Trophoblast cell (in vitro differentiated cells and primary cell): ENCODE data around the gene PITHD1.

ENCODE experiments used
- DNase-seq, 2 donors: peaks; one replicate each; pipeline ENCODE4 v3.0.0-alpha.2; 2016
- H2AFZ ChIP-seq: 2 replicates; pipeline ENCODE4 v1.6.1; 2013; ENCODE audit warnings: low read length, moderate library complexity, mild to moderate bottlenecking; ENCODE audit not compliant: insufficient read depth, poor library complexity
- H2AK5ac ChIP-seq: 2 replicates; pipeline ENCODE4 v1.6.1; 2013; ENCODE audit warnings: mild to moderate bottlenecking, low read length
- H2BK120ac ChIP-seq: 2 replicates; pipeline ENCODE4 v1.6.1; 2013; ENCODE audit warnings: low read length, mild to moderate bottlenecking, moderate library complexity; ENCODE audit not compliant: insufficient read depth, poor library complexity
- H2BK12ac ChIP-seq: 2 replicates; pipeline ENCODE4 v1.6.1; 2013; ENCODE audit warnings: mild to moderate bottlenecking, low read length, moderate library complexity
- H2BK5ac ChIP-seq: 2 replicates; pipeline ENCODE4 v1.6.1; 2013; ENCODE audit warnings: low read length, low read depth, moderate library complexity, mild to moderate bottlenecking; ENCODE audit not compliant: poor library complexity
- H3K14ac ChIP-seq: 2 replicates; pipeline ENCODE4 v1.6.1; 2013; ENCODE audit warnings: mild to moderate bottlenecking, low read length
- H3K18ac ChIP-seq: 2 replicates; pipeline ENCODE4 v1.6.1; 2013; ENCODE audit warnings: mild to moderate bottlenecking, low read length
- H3K23ac ChIP-seq: 2 replicates; pipeline ENCODE4 v1.6.1; 2013; ENCODE audit warnings: low read length
- H3K27ac ChIP-seq: 2 replicates; pipeline ENCODE4 v1.5.1; 2013; ENCODE audit warnings: low read depth, mild to moderate bottlenecking, inconsistent platforms, low read length, moderate library complexity
- H3K27me3 ChIP-seq: 2 replicates; pipeline ENCODE4 v1.6.1; 2013; ENCODE audit warnings: inconsistent platforms, mild to moderate bottlenecking, low read length, moderate library complexity; ENCODE audit not compliant: insufficient read depth
- H3K36me3 ChIP-seq, 2 experiments: 1 replicate in 1 of 2; 2 replicates in 1 of 2; pipeline ENCODE4 v1.6.1; 2013; ENCODE audit warnings: low read length in 2 of 2, mild to moderate bottlenecking in 2 of 2, moderate library complexity in 1 of 2; ENCODE audit not compliant: insufficient read depth in 2 of 2, control insufficient read depth in 1 of 2
- H3K4ac ChIP-seq: 2 replicates; pipeline ENCODE4 v1.6.1; 2013; ENCODE audit warnings: low read depth, mild to moderate bottlenecking, low read length, moderate library complexity
- H3K4me1 ChIP-seq, 2 experiments: 1 replicate in 1 of 2; 2 replicates in 1 of 2; pipeline ENCODE4 v1.6.1; 2013; ENCODE audit warnings: low read length in 2 of 2, mild to moderate bottlenecking in 2 of 2, moderate library complexity in 1 of 2; ENCODE audit not compliant: insufficient read depth in 2 of 2, control insufficient read depth in 1 of 2
- H3K4me2 ChIP-seq: 2 replicates; pipeline ENCODE4 v1.6.1; 2013; ENCODE audit warnings: inconsistent platforms, mild to moderate bottlenecking, low read length, moderate library complexity
- H3K4me3 ChIP-seq: 2 replicates; pipeline ENCODE4 v1.5.1; 2013; ENCODE audit warnings: mild to moderate bottlenecking, low read depth, low read length, inconsistent platforms
- H3K79me1 ChIP-seq: one replicate; pipeline ENCODE4 v1.6.1; 2013; ENCODE audit warnings: low read length
- H3K79me2 ChIP-seq: 2 replicates; pipeline ENCODE4 v1.6.1; 2013; ENCODE audit warnings: low read length, mild to moderate bottlenecking; ENCODE audit not compliant: control insufficient read depth, insufficient read depth, poor library complexity
- H3K9ac ChIP-seq: 2 replicates; pipeline ENCODE4 v1.6.1; 2013; ENCODE audit warnings: mild to moderate bottlenecking, low read length
- H3K9me3 ChIP-seq: 2 replicates; pipeline ENCODE4 v1.6.1; 2013; ENCODE audit warnings: low read depth, mild to moderate bottlenecking, control low read depth, inconsistent platforms, low read length; ENCODE audit not compliant: insufficient read depth
- H4K12ac ChIP-seq: 2 replicates; pipeline ENCODE4 v1.6.1; 2013; ENCODE audit warnings: low read depth, mild to moderate bottlenecking, low read length, moderate library complexity
- H4K8ac ChIP-seq: 2 replicates; pipeline ENCODE4 v1.6.1; 2013; ENCODE audit warnings: low read depth, mild to moderate bottlenecking, low read length, moderate library complexity
- H4K91ac ChIP-seq: one replicate; pipeline ENCODE4 v1.6.1; 2013; ENCODE audit warnings: low read depth, mild to moderate bottlenecking, low read length, moderate library complexity
- WGBS: extraction: QIAGEN DNeasy Blood & Tissue Kit; methylation state at CpG from one replicate; pipeline ENCODE4 v1.1.7; 2013; ENCODE audit warnings: missing lambda C conversion rate; ENCODE audit not compliant: insufficient read length, insufficient coverage; ENCODE audit errors: extremely low coverage; 5-methylcytosine and 5-hydroxymethylcytosine counted together

Gene PITHD1

DNA sequence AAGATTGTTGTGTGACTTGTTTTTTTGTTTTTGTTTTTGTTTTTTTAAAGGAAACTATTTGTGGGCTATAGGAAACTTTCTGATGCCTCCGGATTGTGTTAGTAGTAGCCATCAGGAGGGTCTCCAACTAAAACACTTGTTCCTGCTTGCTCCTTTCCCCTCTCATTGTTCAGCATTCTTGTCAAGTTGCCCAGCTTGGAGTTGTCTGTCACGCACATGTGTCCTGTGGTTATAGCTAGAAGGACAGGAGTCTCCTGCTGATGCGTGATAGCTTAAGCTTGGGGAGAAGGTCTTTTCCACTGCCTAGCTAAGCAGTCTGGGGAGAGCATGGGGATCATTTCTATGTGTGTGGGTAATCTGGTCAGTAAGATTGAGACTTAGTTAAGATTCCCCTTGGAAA lies 9.5 kb downstream of the PITHD1 start:
- H2BK120ac ChIP-seq: no peak overlapping the region
- H4K12ac ChIP-seq: no peak overlapping the region
- no CpG with 5 or more reads among the region's 3 CpGs for WGBS
- H4K8ac ChIP-seq: no peak overlapping the region
- H3K4me2 ChIP-seq: no peak overlapping the region
- H2BK5ac ChIP-seq: no peak overlapping the region
- H3K79me1 ChIP-seq: peaks cover 7% of the 10 kb centered on the region
- H3K4ac ChIP-seq: no peak overlapping the region
- no peak overlapping the region for H2AK5ac ChIP-seq
- H3K4me3 ChIP-seq: no peak overlapping the region
- peak overlapping the region; percentile 69 for H3K23ac ChIP-seq
- H3K79me2 ChIP-seq: peaks cover 12% of the 10 kb centered on the region
- H3K27ac ChIP-seq: no peak overlapping the region
- H3K27me3 ChIP-seq: no peaks in the 10 kb centered on the region
- no peaks in the 10 kb centered on the region for H3K9me3 ChIP-seq
- no peak overlapping the region for H3K14ac ChIP-seq
- peaks cover 22 to 28% of the 10 kb centered on the region in 2 experiments for H3K36me3 ChIP-seq
- no peak overlapping the region for H3K9ac ChIP-seq
- H4K91ac ChIP-seq: no peak overlapping the region
- H3K18ac ChIP-seq: no peak overlapping the region
- no peak overlapping the region for H2BK12ac ChIP-seq
- no peak for DNase-seq
- H3K4me1 ChIP-seq: peaks cover 12 to 15% of the 10 kb centered on the region in 2 experiments
- H2AFZ ChIP-seq: no peak overlapping the region

- H4K8ac ChIP-seq: no peak overlapping the region
- no peak overlapping the region for H2AFZ ChIP-seq
- no peak overlapping the region for H4K12ac ChIP-seq
- H3K14ac ChIP-seq: no peak overlapping the region
- H3K4me3 ChIP-seq: no peak overlapping the region
- H3K9ac ChIP-seq: no peak overlapping the region
- no peak overlapping the region for H2BK12ac ChIP-seq
- peaks cover 12% of the 10 kb centered on the region for H3K79me2 ChIP-seq
- no peak overlapping the region for H3K27ac ChIP-seq
- H2BK120ac ChIP-seq: no peak overlapping the region
- H4K91ac ChIP-seq: no peak overlapping the region
- peaks cover 7% of the 10 kb centered on the region for H3K79me1 ChIP-seq
- no peak overlapping the region for H3K18ac ChIP-seq
- no peak overlapping the region for H2BK5ac ChIP-seq
- H3K4me1 ChIP-seq: peaks cover 12 to 15% of the 10 kb centered on the region in 2 experiments
- H3K27me3 ChIP-seq: no peaks in the 10 kb centered on the region
- no peak overlapping the region for H3K23ac ChIP-seq
- no peak overlapping the region for H3K4ac ChIP-seq
- H3K9me3 ChIP-seq: no peaks in the 10 kb centered on the region
- WGBS: no CpG with 5 or more reads among the region's 3 CpGs
- H3K4me2 ChIP-seq: no peak overlapping the region
- H3K36me3 ChIP-seq: peaks cover 28 to 36% of the 10 kb centered on the region in 2 experiments
- H2AK5ac ChIP-seq: no peak overlapping the region
- no peak for DNase-seq
These were observed 10.5 kb downstream of the PITHD1 start for GRCh38 chr1:23788695-23789094.

DNA sequence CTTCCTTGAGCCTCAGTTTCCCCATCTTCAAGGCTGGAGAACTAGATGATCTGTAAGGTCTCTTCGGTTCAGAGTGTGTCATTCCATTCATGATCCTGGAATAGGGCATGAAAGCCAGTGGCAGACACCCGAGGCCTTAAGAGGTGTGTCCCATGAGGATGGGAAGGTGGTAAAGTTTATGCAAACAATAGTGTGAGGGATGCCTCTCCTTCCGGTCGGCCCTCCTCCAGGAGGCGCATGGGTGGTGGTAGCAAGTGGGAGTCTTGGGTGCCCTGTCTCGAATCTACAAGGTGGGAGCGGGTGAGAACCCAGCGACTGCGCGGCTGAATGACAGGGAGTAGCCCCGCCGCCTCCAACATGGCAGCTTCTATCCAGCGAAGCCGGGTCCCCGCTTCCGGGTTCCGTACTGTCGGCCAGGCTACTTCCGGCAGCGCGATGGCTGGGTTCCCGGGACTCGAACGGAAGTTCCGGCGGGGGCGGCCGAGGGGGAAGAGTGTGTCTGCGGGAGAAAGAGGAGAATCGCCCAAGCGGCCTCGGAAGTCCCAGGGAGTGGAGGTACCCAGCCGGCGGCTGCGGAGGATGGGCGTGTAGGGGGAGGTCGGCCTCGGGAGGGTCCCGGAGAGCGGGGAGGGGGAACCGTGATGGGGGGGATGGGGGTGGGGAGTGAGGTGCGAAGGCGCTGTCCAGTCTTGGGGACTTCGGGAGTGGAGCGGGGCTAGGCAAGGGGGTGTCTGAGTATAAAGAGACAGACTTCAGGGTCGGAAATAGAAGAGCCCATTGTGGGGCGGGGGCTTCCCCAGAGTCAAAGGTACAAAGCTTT lies 12.7 kb downstream of the PITHD1 start, which contains the start of gene LYPLA2:
Gene LYPLA2 (plus strand): TSS at position 450 of the 820 bp plus-strand sequence. CDS start 1,538 bp downstream, outside the sequence.
- H2BK120ac ChIP-seq: peak within 1 kb of the TSS; percentile 65
- H2BK12ac ChIP-seq: peak within 1 kb of the TSS; percentile 17
- H2AK5ac ChIP-seq: peak within 1 kb of the TSS; percentile 89
- H3K4ac ChIP-seq: peak within 1 kb of the TSS; percentile 96
- H3K4me1 ChIP-seq: peaks cover 12 to 15% of the 10 kb centered on the region in 2 experiments
- peak within 1 kb of the TSS; percentile 86 for H4K8ac ChIP-seq
- H2BK5ac ChIP-seq: peak within 1 kb of the TSS; percentile 49
- H4K12ac ChIP-seq: peak within 1 kb of the TSS; percentile 79
- peak within 1 kb of the TSS; percentile 76 for H3K18ac ChIP-seq
- no peaks in the 10 kb centered on the region for H3K27me3 ChIP-seq
- H3K4me3 ChIP-seq: peak within 1 kb of the TSS; percentile 74
- peaks cover 7% of the 10 kb centered on the region for H3K79me1 ChIP-seq
- H3K4me2 ChIP-seq: peak within 1 kb of the TSS; percentile 62
- H4K91ac ChIP-seq: peak within 1 kb of the TSS; percentile 92
- H3K9ac ChIP-seq: peak within 1 kb of the TSS; percentile 32
- WGBS: no CpG with 5 or more reads among the region's 47 CpGs
- peak within 1 kb of the TSS; percentile 84 for H3K14ac ChIP-seq
- peak within 1 kb of the TSS; percentile 49 for H2AFZ ChIP-seq
- no peaks in the 10 kb centered on the region for H3K9me3 ChIP-seq
- H3K23ac ChIP-seq: no peak within 1 kb of the TSS
- peak; percentile 90 to 94 for DNase-seq
- H3K27ac ChIP-seq: peak within 1 kb of the TSS; percentile 26
- H3K36me3 ChIP-seq: peaks cover 45% of the 10 kb centered on the region in 2 experiments
- H3K79me2 ChIP-seq: peaks cover 12% of the 10 kb centered on the region

GRCh38 chr1:23791516-23792047 lies 13.4 kb downstream of the PITHD1 start:
- Histone ChIP-seq H3K4ac (peak overlapping the region; percentile 96), H3K36me3 (peaks cover 50% of the 10 kb centered on the region in 2 experiments), H4K91ac (peak overlapping the region; percentile 92), H2BK12ac (peak overlapping the region; percentile 17), H3K23ac (no peak overlapping the region), H2AK5ac (peak overlapping the region; percentile 89), H3K9me3 (no peaks in the 10 kb centered on the region), H3K79me1 (peaks cover 7% of the 10 kb centered on the region), H3K27ac (no peak overlapping the region), H3K4me3 (peak overlapping the region; percentile 74), H2AFZ (peak overlapping the region; percentile 49), H3K18ac (peak overlapping the region; percentile 73), H3K4me1 (peaks cover 12 to 15% of the 10 kb centered on the region in 2 experiments), H3K79me2 (peaks cover 12% of the 10 kb centered on the region), H3K14ac (peak overlapping the region; percentile 84), H2BK120ac (peak overlapping the region; percentile 65), H3K27me3 (no peaks in the 10 kb centered on the region), H3K9ac (peak overlapping the region; percentile 23), H4K12ac (peak overlapping the region; percentile 79), H4K8ac (peak overlapping the region; percentile 86), H2BK5ac (peak overlapping the region; percentile 49), H3K4me2 (peak overlapping the region; percentile 62)
- DNase-seq: peak in 1 of 2 donors; percentile 60
- WGBS: no CpG with 5 or more reads among the region's 15 CpGs
